ENCODE measurements around the gene ZNF552. TPM values are rescaled to one million over a fixed set of nuclear protein-coding genes. Genes with fewer than 3 reads are reported as not detected.
"Not testable (repeated sequence)": the region's sequence is repeated elsewhere in the genome, so short reads cannot be mapped to it uniquely, and the experiment has no call there.

The ZNF552 gene
- total RNA-seq, 1 experiment from 2014 or later, result 12.0 TPM

- H3K36me3 ChIP-seq (ENCODE audit: low read depth, low read length), result peaks cover 65% of the 10 kb centered on the region
- no peaks in the 10 kb centered on the region for H3F3A ChIP-seq (ENCODE audit: low read length, unreplicated experiment)
- H2AFZ ChIP-seq (ENCODE audit: low read length), result no peak overlapping the region
- no peak overlapping the region for H3K27ac ChIP-seq (ENCODE audit: low read length)
- H4K20me1 ChIP-seq (ENCODE audit: low read length), result no peaks in the 10 kb centered on the region
- H3K79me2 ChIP-seq (ENCODE audit: low read length), result peaks cover 78% of the 10 kb centered on the region
- TSS peak; percentile 2 for BruUV-seq (replicated peaks)
- no peaks in the 10 kb centered on the region for H3K9me2 ChIP-seq (replicated peaks; ENCODE audit: low read length)
- CTCF ChIA-PET, result no interaction called here
- H3K9me3 ChIP-seq (ENCODE audit: low read length), result no peaks in the 10 kb centered on the region
- no peak for TF ChIP-seq EZH2phosphoT487 (IDR thresholded peaks at IDR 0.05; ENCODE audit: borderline replicate concordance, low read length)
- no peak for TF ChIP-seq CTCF (conservative IDR thresholded peaks at IDR 0.05; ENCODE audit: low read depth, low read length)
- no peak for TF ChIP-seq EZH2 (IDR thresholded peaks at IDR 0.05; ENCODE audit: low read length, unreplicated experiment)
- no peaks in the 10 kb centered on the region for H3K27me3 ChIP-seq (ENCODE audit: low read length)
- POLR2A ChIA-PET (ENCODE audit: unreplicated experiment), result no interaction called here
- ATAC-seq (no peak), DNase-seq (no peak)
- no peaks in the 10 kb centered on the region for H3K4me1 ChIP-seq (ENCODE audit: insufficient read depth, low read length)
- H3K9ac ChIP-seq (ENCODE audit: low read length), result no peak overlapping the region
- intact Hi-C loops (cut with micrococcal nuclease), result no loop called here
- no peak overlapping the region for H3K4me3 ChIP-seq (ENCODE audit: low read length)
- H3K4me2 ChIP-seq (ENCODE audit: low read length), result no peak overlapping the region
Measured at GRCh38 chr19:57841122-57841763, 26.5 kb upstream of the ZNF552 start.

- intact Hi-C loops (cut with micrococcal nuclease); BruUV-seq (replicated peaks); H3K4me3 ChIP-seq (ENCODE audit: low read length); DNase-seq; H2AFZ ChIP-seq (ENCODE audit: low read length); H3K9me2 ChIP-seq (replicated peaks; ENCODE audit: low read length); H3K27ac ChIP-seq (ENCODE audit: low read length); H3K4me2 ChIP-seq (ENCODE audit: low read length); H3K27me3 ChIP-seq (ENCODE audit: low read length); H3F3A ChIP-seq (ENCODE audit: low read length, unreplicated experiment); H3K4me1 ChIP-seq (ENCODE audit: insufficient read depth, low read length); POLR2A ChIA-PET (ENCODE audit: unreplicated experiment); H3K9me3 ChIP-seq (ENCODE audit: low read length); CTCF ChIA-PET; H4K20me1 ChIP-seq (ENCODE audit: low read length); H3K9ac ChIP-seq (ENCODE audit: low read length): not testable (repeated sequence)
- H3K36me3 ChIP-seq (ENCODE audit: low read depth, low read length), result peaks cover 43% of the 10 kb centered on the region
- H3K79me2 ChIP-seq (ENCODE audit: low read length), result peaks cover 55% of the 10 kb centered on the region
- peak; percentile 27; the same call in 1 of the 2 replicates for ATAC-seq
Measured at GRCh38 chr19:57838622-57839191, 24.0 kb upstream of the ZNF552 start.

DNA sequence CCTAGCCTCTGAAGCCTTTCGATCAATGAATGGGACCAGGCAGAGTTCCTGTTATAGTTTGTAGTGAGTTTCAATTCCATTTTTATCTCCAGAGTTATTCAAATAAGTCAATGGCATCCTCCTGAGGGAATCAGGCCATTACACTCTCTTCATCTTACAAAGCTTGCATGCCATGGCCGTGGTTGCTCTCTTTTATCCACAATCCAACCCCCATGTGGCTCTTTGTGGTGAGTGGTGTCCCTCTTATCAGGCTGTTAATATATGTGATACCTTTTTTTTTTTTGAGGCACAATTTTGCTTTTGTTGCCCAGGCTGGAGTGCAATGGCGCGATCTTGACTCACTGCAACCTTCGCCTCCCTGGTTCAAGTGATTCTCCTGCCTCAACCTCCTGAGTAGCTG is 22.3 kb upstream of the ZNF552 start:
- Histone ChIP-seq H3K79me2 (ENCODE audit: low read length) (peaks cover 46% of the 10 kb centered on the region), H3K36me3 (ENCODE audit: low read depth, low read length) (peaks cover 28% of the 10 kb centered on the region)
- ATAC-seq; H3K27me3 ChIP-seq (ENCODE audit: low read length); intact Hi-C loops (cut with micrococcal nuclease); H3K9me2 ChIP-seq (replicated peaks; ENCODE audit: low read length); H3K9me3 ChIP-seq (ENCODE audit: low read length); H3K4me3 ChIP-seq (ENCODE audit: low read length); H3F3A ChIP-seq (ENCODE audit: low read length, unreplicated experiment); H3K4me1 ChIP-seq (ENCODE audit: insufficient read depth, low read length); H3K4me2 ChIP-seq (ENCODE audit: low read length); POLR2A ChIA-PET (ENCODE audit: unreplicated experiment); H3K27ac ChIP-seq (ENCODE audit: low read length); BruUV-seq (replicated peaks); CTCF ChIA-PET; H3K9ac ChIP-seq (ENCODE audit: low read length); DNase-seq; H2AFZ ChIP-seq (ENCODE audit: low read length); H4K20me1 ChIP-seq (ENCODE audit: low read length): not testable (repeated sequence)

All from PC-3 (cell line).